ENCODE data around the gene SUMO4. TPM values are rescaled to one million over a fixed set of nuclear protein-coding genes. Genes with fewer than 3 reads are reported as not detected.

Gene SUMO4
- total RNA-seq, 6 donors from 2014 or later, result 1.9 to 8.4 (median 3.5) TPM

- TF ChIP-seq CTCF (IDR thresholded peaks at IDR 0.05) (no peak), POLR2A (IDR thresholded peaks at IDR 0.05) (no peak), EP300 (IDR thresholded peaks at IDR 0.05) (no peak), POLR2AphosphoS5 (IDR thresholded peaks at IDR 0.05) (no peak)
- Histone ChIP-seq H3K4me3 (no peak overlapping the region), H3K36me3 (no peaks in the 10 kb centered on the region), H3K9me3 (no peaks in the 10 kb centered on the region), H3K27me3 (no peaks in the 10 kb centered on the region), H3K27ac (no peak overlapping the region), H3K4me1 (peaks cover 0 to 14% (median 9%) of the 10 kb centered on the region in 4 donors)
- no peak for DNase-seq
- ATAC-seq (ENCODE audit: low FRiP score in 2 of 2), result peak in 1 of 2 donors; percentile 3
- 80 to 95% methylated on average over 1 to 8 of the region's 8 CpGs for WGBS, 2 donors
These were observed 25.2 kb downstream of the SUMO4 start for GRCh38 chr6:149425224-149425623.

GRCh38 chr6:149425754-149426153, 25.7 kb downstream of the SUMO4 start:
- no peak for TF ChIP-seq EP300 (IDR thresholded peaks at IDR 0.05)
- no peak for TF ChIP-seq CTCF (IDR thresholded peaks at IDR 0.05)
- no peak for TF ChIP-seq POLR2A (IDR thresholded peaks at IDR 0.05)
- TF ChIP-seq POLR2AphosphoS5 (IDR thresholded peaks at IDR 0.05), result no peak
- no peak overlapping the region for H3K27ac ChIP-seq
- no peak overlapping the region for H3K4me3 ChIP-seq
- no peaks in the 10 kb centered on the region for H3K36me3 ChIP-seq
- 94 to 98% methylated on average over 5 of the region's 5 CpGs for WGBS, 2 donors
- ATAC-seq (ENCODE audit: low FRiP score in 2 of 2) (no peak), DNase-seq (no peak)
- H3K4me1 ChIP-seq, result peaks cover 0 to 14% (median 9%) of the 10 kb centered on the region in 4 donors
- H3K27me3 ChIP-seq, result no peaks in the 10 kb centered on the region
- no peaks in the 10 kb centered on the region for H3K9me3 ChIP-seq

- Histone ChIP-seq H3K4me3 (no peak overlapping the region), H3K36me3 (no peaks in the 10 kb centered on the region), H3K9me3 (no peaks in the 10 kb centered on the region), H3K4me1 (peaks cover 5 to 15% (median 9%) of the 10 kb centered on the region in 4 donors), H3K27ac (no peak overlapping the region), H3K27me3 (no peaks in the 10 kb centered on the region)
- ATAC-seq (ENCODE audit: low FRiP score in 2 of 2) (no peak), DNase-seq (no peak)
- 92 to 96% methylated on average over 3 to 4 of the region's 4 CpGs for WGBS, 2 donors
- TF ChIP-seq EP300 (IDR thresholded peaks at IDR 0.05) (no peak), POLR2A (IDR thresholded peaks at IDR 0.05) (no peak), POLR2AphosphoS5 (IDR thresholded peaks at IDR 0.05) (no peak), CTCF (IDR thresholded peaks at IDR 0.05) (no peak)
These were observed 28.5 kb downstream of the SUMO4 start for GRCh38 chr6:149428606-149429005.

- no peaks in the 10 kb centered on the region for H3K27me3 ChIP-seq
- ATAC-seq (ENCODE audit: low FRiP score in 2 of 2), result no peak
- 91 to 93% methylated on average over 26 of the region's 26 CpGs for WGBS, 2 donors
- H3K4me3 ChIP-seq, result no peak overlapping the region
- H3K27ac ChIP-seq, result no peak overlapping the region
- H3K4me1 ChIP-seq, result peaks cover 0 to 7% (median 4%) of the 10 kb centered on the region in 4 donors
- H3K36me3 ChIP-seq, result no peaks in the 10 kb centered on the region
- peak in 1 of 2 donors; percentile 50 for DNase-seq
- H3K9me3 ChIP-seq, result no peaks in the 10 kb centered on the region
- TF ChIP-seq CTCF (IDR thresholded peaks at IDR 0.05) (no peak), POLR2AphosphoS5 (IDR thresholded peaks at IDR 0.05) (no peak), EP300 (IDR thresholded peaks at IDR 0.05) (no peak), POLR2A (IDR thresholded peaks at IDR 0.05) (no peak)
These were observed 29.6 kb downstream of the SUMO4 start for GRCh38 chr6:149429427-149430360.
